MM.1S (cell line): ENCODE results near the gene HSPA9.
A peak's percentile ranks its signal among the peaks of the same experiment; 100 is the strongest.

ENCODE experiments used
- CTCF ChIP-seq: fragments of 300-600 bp; sonication (generic); IDR thresholded peaks from 2 replicates; pipeline ENCODE4 v1.5.1; 2016; ENCODE audit warnings: antibody characterized with exemption, low read length, mixed read lengths
- EZH2phosphoT487 ChIP-seq: fragments of 300-600 bp; sonication (generic); IDR thresholded peaks from 2 replicates; pipeline ENCODE4 v1.6.1; 2018; ENCODE audit warnings: antibody characterized with exemption, low read length

DNA sequence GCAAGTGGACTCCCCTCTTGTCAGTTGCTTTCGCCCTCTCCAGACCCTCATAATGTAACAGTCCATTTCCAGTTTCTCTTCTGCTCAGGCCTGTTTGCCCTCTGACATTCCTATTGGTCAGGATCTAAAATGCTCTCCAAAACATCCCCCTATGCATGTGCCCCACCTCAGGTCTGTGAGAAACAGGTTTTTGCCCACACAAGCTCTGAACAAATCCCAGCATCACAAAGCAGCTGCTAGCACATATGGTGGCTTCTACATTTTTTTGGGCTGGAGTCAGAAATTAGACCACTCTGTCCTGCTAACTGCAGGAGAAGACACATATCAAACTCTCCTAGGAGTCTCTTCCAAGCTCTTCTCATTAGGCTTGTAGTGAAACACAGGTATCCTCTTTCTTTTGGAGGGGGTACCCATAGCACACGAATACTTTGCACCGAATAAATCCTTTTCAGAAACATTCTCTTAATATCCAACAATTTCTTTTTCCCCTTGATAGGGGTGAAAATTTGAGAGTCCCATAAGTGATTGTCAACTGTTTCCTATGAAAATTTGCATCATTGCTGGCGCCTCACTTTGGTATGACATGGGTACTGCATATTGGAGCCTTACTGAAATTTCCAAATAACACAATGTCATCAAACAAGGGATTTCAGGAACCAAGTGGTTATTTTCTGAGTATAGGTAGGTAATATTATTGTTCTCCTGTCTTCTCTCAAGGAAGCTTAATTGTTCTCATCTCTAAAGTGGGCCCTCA lies 19.3 kb upstream of the HSPA9 start:
- no peak for TF ChIP-seq EZH2phosphoT487
- TF ChIP-seq CTCF, result peak; percentile 39
